Calu3 (cell line): Measurements from ENCODE around the gene OPCML. TPM values are rescaled to one million over a fixed set of nuclear protein-coding genes. Genes with fewer than 3 reads are reported as not detected.

Experiments
- BruUV-seq: library from RNA; stranded (reverse); fragments of 400-500 nt; replicated peaks from 2 replicates; lab custom pipeline; 2021; lab: Mats Ljungman, UMichigan
- CTCF ChIA-PET: fragments of 300-600 bp; sonication (Branson Sonifier 250); formaldehyde crosslinking; loops from one replicate; lab custom pipeline; 2022; ENCODE audit warnings: antibody characterized with exemption; lab: Charles Lee
- DNase-seq: peaks from one replicate; pipeline ENCODE4 v3.0.0; 2022
- H3K27ac Mint-ChIP-seq: one replicate; pipeline ENCODE4 v1.8.0; 2022; ENCODE audit warnings: mixed read lengths; ENCODE audit not compliant: unreplicated experiment
- H3K27me3 Mint-ChIP-seq: one replicate; pipeline ENCODE4 v1.8.0; 2022; ENCODE audit warnings: mixed read lengths; ENCODE audit not compliant: unreplicated experiment
- H3K36me3 Mint-ChIP-seq: one replicate; pipeline ENCODE4 v1.8.0; 2022; ENCODE audit warnings: mild to moderate bottlenecking, moderate library complexity, mixed read lengths; ENCODE audit not compliant: insufficient read depth, unreplicated experiment
- H3K4me1 Mint-ChIP-seq: one replicate; pipeline ENCODE4 v1.8.0; 2022; ENCODE audit warnings: mild to moderate bottlenecking, low read depth, mixed read lengths; ENCODE audit not compliant: unreplicated experiment
- H3K4me3 Mint-ChIP-seq: one replicate; pipeline ENCODE4 v1.8.0; 2022; ENCODE audit warnings: mild to moderate bottlenecking, low read depth, moderate library complexity, mixed read lengths; ENCODE audit not compliant: unreplicated experiment
- H3K9me3 Mint-ChIP-seq: one replicate; pipeline ENCODE4 v1.8.0; 2022; ENCODE audit warnings: low read depth, mixed read lengths; ENCODE audit not compliant: unreplicated experiment
- intact Hi-C: fragments of 100-400 bp; cut with micrococcal nuclease; formaldehyde crosslinking; loops from one replicate; pipeline ENCODE4 v1.10.0; 2022; ENCODE audit not compliant: unreplicated experiment
- total RNA-seq: library from RNA; stranded (reverse); gene quantifications from 2 replicates; pipeline ENCODE4 v1.2.3, GENCODE V29; 2022
- TF ChIP-seq, protein P1 (sequence below): fragments of 200-600 bp; IDR thresholded peaks from one replicate; pipeline ENCODE4 v1.8.0; 2022; ENCODE audit warnings: antibody characterized with exemption; ENCODE audit not compliant: unreplicated experiment

The OPCML gene
- total RNA-seq, 1 experiment from 2014 or later = not detected

DNA sequence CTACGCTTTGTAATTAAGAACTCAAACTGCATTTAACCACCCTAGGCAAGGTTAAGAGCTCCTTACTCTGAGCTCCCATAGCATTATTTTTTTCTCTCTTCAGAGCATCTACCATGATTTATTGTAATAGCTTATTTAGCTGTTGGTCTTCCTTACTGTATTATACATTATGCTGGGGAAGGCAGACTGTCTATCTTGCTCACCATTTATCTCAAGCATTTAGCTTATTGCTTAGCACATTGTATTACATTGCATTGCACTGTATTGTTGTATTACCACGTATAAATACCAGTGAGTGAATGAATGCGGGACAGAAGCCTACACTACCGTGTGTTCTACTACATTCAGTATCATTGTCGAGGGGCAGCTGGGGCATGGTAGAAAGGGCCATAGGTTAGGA, 324.3 kb downstream of the OPCML start:
- H3K27me3 Mint-ChIP-seq = no peaks in the 10 kb centered on the region
- no TSS peak for BruUV-seq
- no peak for DNase-seq
- H3K4me3 Mint-ChIP-seq = no peak overlapping the region
- H3K4me1 Mint-ChIP-seq = no peaks in the 10 kb centered on the region
- intact Hi-C loops = no loop called here
- H3K9me3 Mint-ChIP-seq = peaks cover 22% of the 10 kb centered on the region
- H3K27ac Mint-ChIP-seq = no peak overlapping the region
- H3K36me3 Mint-ChIP-seq = no peaks in the 10 kb centered on the region
- CTCF ChIA-PET = no interaction called here
- TF ChIP-seq, protein P1, sequence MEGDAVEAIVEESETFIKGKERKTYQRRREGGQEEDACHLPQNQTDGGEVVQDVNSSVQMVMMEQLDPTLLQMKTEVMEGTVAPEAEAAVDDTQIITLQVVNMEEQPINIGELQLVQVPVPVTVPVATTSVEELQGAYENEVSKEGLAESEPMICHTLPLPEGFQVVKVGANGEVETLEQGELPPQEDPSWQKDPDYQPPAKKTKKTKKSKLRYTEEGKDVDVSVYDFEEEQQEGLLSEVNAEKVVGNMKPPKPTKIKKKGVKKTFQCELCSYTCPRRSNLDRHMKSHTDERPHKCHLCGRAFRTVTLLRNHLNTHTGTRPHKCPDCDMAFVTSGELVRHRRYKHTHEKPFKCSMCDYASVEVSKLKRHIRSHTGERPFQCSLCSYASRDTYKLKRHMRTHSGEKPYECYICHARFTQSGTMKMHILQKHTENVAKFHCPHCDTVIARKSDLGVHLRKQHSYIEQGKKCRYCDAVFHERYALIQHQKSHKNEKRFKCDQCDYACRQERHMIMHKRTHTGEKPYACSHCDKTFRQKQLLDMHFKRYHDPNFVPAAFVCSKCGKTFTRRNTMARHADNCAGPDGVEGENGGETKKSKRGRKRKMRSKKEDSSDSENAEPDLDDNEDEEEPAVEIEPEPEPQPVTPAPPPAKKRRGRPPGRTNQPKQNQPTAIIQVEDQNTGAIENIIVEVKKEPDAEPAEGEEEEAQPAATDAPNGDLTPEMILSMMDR = no peak

DNA sequence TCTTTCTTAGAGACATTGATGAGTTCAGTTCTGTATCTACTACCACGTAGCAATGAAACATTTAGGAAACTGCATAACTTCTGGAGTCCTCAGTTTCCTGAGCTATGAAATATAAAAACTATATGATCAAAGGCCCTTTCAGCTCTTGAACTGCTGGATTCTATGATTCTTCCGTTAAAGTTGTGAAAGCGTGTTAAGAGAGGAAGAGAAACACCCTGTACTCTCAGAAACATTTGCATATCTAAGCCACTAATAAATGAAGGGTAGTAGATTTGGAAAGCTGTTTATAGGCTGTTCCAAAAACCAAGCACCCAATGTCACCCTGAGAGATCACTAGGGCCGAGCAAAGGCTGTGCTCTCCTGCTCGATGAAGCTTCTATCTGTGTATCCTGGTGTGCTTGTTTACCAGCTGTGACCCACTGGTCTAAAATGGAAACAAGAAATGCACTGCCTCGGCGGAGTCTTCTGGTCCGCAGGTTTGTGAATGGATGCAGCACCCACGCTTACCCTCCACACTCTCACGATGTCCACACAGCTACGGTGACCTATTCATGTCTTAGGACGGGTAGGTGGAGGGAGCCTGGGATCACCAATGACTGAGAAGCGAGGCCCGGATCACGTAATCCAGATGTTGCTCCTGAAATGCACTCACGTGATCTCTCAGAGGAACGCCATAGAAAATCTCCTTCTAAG, 325.8 kb downstream of the OPCML start:
- CTCF ChIA-PET = no interaction called here
- Mint-ChIP-seq H3K27ac (no peak overlapping the region), H3K4me1 (no peaks in the 10 kb centered on the region), H3K27me3 (no peaks in the 10 kb centered on the region), H3K9me3 (peaks cover 18% of the 10 kb centered on the region), H3K4me3 (no peak overlapping the region), H3K36me3 (no peaks in the 10 kb centered on the region)
- TF ChIP-seq, protein P1 = no peak
- no TSS peak for BruUV-seq
- DNase-seq = no peak
- intact Hi-C loops = no loop called here

DNA sequence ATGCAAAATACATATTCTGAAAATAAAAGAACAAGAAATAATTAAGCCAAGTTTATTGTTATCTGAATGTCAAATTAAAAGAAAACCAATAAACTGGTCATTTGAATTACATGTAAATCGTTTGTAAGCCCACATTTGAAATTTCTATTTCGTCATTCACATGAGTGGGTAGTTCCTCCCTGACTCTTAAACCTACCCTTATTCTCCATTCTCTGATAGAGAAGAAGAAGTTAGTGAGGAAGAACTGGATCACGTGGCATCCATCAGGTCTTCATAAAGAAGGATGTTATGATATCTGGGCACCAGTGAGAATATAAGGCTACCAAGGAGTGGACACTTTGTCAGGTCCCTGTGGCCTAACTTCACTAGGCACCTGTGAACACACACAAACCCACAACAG, 328.1 kb downstream of the OPCML start:
- CTCF ChIA-PET = no interaction called here
- no TSS peak for BruUV-seq
- peaks cover 18% of the 10 kb centered on the region for H3K9me3 Mint-ChIP-seq
- H3K36me3 Mint-ChIP-seq = no peaks in the 10 kb centered on the region
- H3K27me3 Mint-ChIP-seq = no peaks in the 10 kb centered on the region
- no peak overlapping the region for H3K4me3 Mint-ChIP-seq
- intact Hi-C loops = no loop called here
- no peaks in the 10 kb centered on the region for H3K4me1 Mint-ChIP-seq
- no peak overlapping the region for H3K27ac Mint-ChIP-seq
- DNase-seq = no peak
- TF ChIP-seq, protein P1 = no peak

DNA sequence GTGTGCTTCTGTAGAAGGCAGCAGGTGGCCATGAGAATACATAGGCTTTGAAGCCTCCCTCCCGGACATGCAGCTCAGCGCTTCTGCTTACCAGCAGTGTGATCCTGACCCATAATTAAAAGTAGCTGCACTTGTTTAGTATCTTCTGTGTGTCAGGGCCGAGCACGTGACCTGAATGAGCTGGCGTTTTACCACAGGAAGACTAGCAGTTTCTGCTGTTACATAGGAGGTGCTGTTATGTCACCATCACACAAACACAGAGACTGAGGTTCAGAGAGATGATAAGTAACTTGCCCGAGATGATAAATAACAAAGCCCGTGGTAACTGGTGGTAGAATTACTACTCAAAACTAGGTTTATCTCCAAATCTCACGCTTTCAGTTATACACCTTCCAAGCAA, 329.5 kb downstream of the OPCML start:
- H3K9me3 Mint-ChIP-seq = peaks cover 17% of the 10 kb centered on the region
- no peaks in the 10 kb centered on the region for H3K36me3 Mint-ChIP-seq
- intact Hi-C loops = no loop called here
- no peak overlapping the region for H3K27ac Mint-ChIP-seq
- TF ChIP-seq, protein P1 = no peak
- BruUV-seq = no TSS peak
- no peak for DNase-seq
- H3K27me3 Mint-ChIP-seq = no peaks in the 10 kb centered on the region
- H3K4me1 Mint-ChIP-seq = no peaks in the 10 kb centered on the region
- CTCF ChIA-PET = no interaction called here
- no peak overlapping the region for H3K4me3 Mint-ChIP-seq
